Stimulated activated CD4-positive, alpha-beta T cell treated with anti-CD3 and anti-CD28 coated beads, Interleukin-4, amount 100 ng/mL, for 24 hours (primary cell): Measurements from ENCODE around the gene UBE3B.
"Not testable (repeated sequence)": the region's sequence is repeated elsewhere in the genome, so short reads cannot be mapped to it uniquely, and the experiment has no call there.

Source experiments
- DNase-seq: peaks from one replicate; pipeline ENCODE4 v3.0.0-alpha.2; 2020

Gene UBE3B

DNA sequence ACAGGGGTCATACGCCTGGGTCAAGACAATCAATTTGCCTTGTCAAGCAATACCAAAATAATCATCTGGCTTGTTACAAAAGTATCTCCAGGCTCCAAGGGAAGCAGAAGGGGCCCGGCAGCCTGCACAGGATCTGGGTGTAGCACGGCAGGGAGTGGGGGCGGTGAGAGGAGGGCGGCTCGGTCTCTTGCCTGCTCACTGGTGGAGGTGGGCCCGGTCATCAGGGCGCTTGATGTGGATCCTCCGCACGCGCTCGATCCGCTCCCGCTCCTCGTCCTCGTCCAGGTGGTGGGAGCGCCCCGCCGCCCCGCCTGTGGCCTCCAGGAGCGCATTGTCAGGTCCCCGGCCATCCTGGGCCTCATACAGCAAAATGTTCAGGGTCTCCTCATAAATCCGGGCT is 26.0 kb upstream of the UBE3B start:
- DNase-seq: no peak

DNA sequence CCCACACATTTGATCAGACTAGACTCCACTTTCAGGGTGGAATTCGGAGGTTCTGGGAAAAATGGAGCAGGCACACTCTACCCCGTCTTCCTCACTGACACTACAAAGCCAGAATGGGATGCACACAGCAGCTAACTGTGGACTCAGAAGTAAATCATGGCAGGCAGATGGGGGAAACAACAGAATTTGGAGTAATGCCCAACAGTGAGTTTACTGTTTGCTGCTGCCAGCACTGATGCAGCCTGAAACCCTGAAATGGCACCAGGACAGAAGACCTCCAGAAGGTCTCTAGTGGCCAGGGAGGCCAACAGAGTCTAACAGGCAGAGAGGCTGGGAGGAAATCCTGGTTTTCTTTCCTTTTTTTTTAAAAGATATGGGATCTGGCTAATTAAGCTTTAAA is 24.9 kb upstream of the UBE3B start:
- DNase-seq: no peak

DNA sequence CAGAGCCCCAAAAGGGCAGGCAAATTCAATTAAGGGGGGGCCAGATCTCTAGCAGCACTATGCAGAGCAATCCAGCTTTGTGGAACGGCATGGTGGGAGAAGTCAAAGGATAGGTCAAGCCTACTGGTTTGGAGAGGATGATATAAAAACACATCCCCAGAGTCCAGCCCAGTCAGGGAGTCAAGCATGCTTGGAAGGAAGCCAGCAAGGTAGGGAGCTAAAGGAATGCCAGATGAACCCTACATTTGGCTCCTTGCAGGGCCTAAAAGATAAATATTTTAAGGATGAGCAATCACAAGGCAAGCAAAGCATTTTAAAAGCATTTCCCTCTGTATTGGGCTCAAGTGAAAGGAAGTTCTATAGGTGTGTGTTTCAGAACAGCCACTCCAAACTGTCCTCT is 21.7 kb upstream of the UBE3B start:
- DNase-seq: no peak

DNA sequence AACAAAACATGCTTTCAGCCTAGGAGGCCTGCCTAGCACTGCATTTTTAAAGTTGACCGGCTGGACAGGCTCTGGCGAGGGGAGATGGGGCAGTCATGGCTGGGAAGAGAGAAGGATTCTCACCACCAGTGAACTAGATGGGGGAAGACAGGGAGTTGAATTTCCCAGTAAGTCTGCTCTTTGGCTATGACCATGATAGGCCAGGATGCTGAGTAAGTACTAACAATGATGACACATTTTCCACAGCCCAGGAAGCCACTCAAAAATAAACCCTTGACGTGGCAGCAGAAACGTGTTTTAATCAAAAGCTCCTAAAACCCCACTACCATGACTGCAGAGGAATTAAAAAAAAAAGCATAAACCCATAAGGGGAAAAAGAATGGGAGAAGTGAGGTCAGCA is 19.3 kb upstream of the UBE3B start:
- no peak for DNase-seq

DNA sequence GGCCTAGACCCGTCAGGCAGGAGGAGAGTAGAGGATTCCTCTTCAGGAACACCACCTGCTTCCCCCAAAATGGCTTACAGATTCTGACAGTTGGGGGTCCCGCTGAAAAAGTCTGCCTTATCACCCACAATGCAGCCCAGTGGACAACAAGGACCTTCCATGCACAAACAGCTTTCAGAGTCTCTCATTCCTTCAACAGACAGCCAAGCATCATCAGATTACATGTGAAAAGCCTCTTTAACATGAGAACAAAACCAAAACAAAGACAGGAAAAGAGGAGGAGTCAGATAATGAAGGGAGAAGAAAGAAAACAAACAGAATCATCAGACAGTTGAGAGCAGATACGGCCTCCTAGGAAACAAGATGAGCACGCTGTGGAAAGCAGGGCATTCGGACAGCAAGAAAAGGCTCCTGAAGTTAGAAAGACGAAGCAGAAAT is 18.6 kb upstream of the UBE3B start:
- DNase-seq: no peak

DNA sequence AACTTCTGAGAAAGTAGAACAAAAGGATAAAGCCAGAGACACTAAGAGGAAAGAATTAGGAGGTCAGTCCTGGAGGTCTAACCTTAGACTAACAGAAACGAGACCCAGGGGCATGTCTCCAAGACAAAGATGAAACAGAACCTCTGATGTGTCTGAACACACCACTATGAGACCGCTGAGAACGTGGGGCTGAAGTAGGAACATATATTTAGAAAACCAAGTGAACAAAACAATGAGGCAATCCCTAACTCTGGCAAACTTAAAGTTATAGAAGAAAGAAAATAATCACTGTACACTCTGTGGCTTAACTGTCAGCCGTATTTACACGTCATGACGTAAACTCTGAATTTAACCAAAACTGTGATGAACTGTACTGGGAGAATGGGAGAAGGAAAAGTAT is 18.2 kb upstream of the UBE3B start:
- no peak for DNase-seq

DNA sequence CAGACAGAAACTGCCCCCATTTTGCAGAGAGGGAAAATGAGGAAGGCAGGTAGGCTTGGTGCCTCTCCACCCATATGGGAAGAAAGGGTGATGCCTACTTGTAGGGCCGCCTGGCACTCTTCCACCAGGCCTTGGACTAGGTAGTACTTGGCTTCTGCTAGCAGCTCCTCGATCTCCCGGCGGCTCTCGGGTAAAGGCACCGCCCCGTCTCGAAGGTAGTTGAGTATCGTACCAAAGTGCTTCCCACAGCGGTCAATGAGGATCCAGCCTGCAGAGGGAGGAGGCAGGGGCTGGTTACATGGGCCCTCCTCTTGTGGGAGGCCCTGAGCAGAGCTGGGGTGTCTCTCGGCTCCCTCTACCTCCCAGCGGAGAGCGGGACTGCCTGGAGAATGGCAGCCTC is 16.9 kb upstream of the UBE3B start:
- DNase-seq: no peak

DNA sequence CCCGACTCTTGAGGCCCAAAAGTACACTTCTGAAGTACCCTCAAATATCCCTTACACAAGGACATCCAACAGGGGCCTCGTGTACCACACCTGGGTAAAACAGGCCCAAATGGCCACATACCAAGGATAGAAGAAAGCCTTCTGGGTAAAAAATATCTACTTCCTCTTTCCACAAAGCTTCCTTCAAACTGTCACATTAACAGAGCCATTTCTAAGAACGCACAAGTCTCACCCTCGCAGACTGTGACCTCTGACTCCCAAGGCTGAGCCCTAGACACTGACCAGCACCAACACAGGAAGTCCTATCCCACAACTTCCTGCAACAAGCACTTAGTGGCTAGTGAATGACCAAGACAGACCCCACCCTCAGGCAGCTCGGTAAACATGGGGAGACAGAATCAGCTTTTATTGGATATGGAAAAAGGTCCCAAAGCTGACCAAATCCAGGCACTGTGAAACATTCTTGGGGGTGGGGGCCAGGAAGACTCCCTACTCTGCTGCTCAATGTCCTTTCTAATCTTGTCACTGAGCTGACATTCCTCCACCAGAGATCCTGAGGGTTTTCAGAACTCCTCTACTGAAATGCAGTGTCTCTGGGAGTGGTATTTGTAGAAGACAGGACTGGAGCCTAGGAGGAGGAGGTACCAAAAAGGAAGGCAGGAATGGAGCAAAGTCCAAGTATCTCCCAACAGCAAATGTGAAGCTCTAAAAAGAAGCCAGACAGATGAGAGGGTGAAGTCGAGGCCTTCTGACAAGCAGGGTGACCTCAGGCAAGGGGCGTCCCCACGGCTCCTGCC is 16.2 kb upstream of the UBE3B start:
- no peak for DNase-seq

DNA sequence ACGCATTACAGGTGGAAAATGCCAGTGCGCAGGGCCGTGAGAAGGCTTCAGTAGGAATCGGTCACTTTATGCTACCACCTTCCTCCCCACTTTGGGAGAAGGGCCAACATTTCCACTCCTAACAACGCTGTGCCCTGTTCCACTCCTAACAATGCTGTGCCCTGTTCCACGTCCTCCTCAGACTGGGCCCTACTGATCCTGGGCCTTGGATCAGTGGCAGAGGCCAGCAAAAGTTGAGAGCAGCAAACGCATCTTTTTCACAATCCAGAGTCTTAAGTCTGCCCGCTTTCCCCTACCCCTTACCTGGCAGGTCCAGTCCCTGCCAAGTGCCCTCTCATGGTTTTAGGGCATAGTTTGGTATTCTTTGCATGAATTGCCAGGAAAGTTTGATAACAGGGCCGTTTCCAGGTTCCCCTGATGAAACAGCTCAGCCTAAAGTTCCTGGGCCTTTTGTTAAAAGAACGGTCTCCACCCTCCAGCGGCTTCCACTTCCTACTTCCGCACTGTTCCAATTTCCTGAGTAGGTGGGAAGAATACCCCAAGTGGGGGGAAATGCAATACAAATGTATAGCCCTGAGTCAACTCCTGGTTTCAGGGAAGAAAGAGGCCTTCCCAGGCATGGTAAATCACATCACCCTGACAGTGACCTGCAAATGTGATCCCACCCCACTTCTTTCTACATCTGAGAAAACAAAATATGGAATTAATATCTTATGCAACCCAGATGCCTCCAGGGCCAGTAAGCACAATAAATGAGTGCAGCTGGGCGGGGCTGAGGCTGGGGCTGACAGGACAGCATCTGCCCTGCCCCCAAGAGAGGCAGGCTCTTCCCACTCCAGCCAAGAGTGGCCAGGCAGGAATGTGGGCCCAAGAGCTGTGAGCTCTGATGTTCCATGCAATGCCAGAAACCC is 15.3 kb upstream of the UBE3B start:
- DNase-seq: no peak

DNA sequence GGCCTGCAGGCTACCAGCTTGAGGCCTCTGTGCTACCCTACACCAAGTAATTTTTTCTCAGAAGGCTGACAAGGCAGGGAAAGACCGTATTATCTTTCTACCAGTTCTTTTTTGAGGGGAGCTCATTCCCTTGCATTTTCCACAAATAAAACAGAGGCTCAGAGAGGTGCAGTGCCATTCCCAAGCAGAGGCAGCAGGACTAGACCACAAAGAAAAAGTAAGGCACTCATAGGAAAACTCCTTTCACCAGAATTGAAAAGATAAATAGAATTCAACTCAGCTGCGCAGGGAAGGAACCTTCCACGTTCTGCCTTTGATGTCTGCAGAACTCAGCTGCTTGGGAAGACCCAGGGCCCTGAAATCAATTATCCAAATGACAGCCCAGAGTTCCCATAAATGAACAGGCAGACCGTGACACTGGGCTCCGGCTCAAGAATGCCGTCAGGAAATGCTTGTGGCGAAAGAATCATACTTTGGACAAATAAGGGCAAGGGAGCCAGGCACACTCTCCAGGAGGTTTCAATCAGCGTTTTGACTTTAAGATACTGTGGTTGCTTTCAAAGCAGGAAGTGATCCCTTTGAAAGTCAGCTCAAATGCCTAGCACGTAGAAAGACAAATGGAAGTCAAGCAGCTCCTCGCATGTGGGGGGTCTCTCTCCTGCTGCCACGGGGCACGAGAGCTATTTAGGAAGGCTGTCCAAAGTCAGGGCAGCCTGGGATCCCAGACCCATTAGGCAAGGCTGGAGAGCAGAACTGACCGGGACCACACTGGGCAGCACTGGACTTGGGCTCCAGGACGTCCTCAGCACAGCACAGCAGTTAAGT is 14.4 kb upstream of the UBE3B start:
- no peak for DNase-seq

DNA sequence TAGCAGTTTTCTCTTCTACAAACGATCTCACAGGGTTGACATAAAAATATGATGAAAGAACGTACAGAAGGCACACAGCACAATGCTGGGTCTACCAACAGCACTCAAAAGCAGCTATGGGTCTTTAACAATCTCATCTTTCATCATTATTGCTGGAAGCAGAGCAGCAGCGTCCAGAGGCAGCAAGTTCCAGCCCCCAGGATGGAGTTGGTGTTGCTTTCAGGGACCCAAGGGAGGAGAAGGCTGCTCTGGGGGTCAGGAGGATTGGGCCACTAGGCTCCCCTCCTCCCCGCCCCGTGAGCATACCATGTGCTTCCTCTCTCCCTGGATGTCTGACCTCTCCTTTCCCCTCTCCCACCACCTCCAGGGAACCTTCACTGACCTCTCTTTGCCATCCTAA is 13.7 kb upstream of the UBE3B start:
- DNase-seq: no peak

DNA sequence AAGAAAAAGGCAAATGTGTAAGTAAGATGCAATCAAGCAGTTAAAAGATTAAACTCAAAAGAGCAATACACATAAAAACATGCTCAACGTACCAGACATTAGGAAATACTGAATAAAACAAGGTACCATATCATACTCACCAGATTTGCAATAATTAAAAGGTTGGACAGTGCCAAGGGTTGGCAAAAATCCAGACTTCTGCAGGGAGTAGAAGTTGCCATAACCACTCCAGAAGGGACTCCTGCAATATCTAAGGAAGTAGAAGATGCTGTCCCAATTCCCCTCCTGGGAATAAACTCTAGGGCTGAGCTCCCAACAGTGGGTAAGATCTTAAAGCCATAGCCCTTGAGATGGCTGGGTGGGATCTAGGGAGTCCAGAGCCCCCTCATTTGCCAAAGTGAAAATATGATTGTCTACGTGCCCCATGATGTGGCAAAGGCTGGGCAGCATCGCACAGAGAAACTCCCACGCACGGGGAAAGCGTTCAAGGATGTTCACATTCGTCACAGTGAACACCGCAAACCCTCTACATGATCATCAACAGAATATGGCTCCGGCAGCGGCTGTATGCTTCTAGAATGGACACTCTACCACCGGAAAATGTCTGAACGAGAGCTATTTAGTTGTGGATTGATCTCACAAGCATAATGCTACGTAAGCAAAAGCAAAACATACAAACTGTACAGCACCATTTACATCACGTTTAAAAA is 12.6 kb upstream of the UBE3B start:
- DNase-seq: no peak

DNA sequence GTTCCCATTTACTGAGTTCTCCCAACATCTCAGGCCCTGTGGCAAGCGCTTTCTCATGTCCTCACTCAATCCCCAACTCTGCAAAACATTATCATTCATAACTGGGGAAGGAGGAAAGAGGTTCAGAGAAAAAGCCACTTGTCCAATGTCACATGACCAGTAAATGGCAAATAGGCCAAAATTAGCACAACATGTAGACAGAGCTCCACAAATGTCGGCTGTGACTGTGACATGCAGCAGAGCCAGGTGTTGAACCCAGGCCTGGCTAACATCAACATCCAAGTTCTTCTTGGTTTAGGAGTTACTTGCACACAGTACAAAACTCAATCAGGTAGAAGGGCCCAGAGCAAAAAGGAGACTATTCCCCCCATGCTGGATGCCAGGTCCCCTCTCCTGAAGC is 11.1 kb upstream of the UBE3B start:
- no peak for DNase-seq

DNA sequence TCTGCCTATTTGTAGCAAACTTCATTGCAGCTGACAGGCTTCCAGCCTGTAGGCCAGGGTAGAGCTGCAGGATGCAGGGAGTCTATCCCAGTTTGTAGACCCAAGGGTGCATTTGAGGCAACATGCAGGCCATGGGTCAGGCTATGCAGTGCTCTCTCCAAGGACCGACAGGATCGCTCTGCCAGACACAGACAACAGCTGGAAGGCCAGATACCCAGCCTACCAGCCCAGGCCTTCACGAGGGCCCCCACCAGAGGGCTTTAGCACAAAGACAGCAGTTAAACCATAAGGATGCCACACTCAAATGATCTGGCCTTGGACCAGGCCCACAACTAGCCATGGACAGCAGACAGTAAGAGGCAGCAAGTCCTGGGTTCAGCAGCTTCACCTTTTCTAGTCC is 10.6 kb upstream of the UBE3B start:
- DNase-seq: no peak

DNA sequence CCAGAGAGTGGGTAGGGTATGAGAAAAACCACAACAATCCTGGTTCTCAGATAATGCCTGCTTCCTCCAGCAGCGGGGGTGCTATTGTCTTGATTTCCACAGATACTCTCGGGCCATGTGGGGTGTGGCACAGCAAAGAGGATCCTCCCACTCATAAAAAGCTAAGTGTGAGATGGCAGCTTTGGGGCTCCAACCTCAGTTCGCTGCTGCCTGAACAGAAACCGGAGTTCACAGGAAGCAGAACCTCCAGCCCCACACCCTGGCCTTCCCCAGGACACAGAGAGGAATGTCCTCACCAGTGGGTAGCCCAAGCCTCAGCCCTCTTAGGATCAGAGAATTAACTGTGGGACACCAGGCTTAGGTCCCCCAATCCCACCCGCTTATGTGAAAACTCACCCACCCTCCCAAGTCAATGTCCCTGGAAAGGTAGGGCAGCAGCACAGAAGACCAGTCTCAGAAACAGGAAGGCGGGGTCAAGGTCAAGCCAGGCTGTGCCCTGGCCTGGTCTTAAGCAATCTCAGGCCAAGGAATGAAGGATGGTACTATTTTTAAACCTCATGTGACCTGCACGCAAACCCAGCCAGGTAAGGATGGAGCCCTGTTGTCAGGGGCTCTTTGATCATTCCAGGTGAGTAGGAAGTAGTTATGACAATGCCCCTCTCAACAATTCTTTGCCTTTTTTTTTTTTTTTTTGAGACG is 9.3 kb upstream of the UBE3B start:
- no peak for DNase-seq

DNA sequence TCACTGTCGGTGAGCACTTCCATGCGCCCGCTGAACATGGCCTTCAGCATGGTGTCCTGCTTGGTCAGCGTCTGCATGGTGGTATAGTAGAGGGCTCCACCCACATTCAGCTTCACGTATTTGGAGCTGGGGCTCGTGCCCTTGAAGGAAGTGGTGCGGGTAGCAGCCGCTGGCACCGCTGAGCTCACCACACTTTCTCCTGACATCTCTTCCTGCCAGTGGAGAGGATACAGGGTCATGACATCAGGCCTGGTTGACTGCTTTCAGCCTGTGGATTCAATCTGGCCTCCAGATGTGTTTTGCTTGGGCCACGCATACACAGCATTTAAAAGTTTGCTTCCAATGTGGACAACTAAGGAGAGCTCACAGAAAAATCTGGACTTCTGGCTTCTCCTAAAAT is 7.9 kb upstream of the UBE3B start:
- DNase-seq: no peak

DNA sequence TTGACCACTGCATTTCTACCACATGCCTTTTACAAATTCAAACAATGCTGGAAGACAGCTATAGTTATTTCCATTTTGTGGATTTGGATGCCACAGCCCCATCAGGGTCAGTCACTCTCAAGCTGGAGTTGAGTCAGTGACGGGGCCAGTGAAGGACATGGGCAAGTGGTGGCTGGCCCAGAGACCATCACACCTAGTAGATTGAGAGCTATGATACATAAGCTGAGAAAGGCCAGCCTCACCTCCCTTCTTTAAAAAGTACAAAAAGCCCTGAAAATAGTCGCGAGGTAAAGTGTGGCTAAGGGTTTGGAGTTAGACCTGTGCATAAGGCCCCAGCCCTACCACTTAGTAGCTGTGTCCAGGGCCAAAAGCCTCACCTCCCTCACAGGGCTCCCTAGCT is 4.4 kb upstream of the UBE3B start:
- no peak for DNase-seq

DNA sequence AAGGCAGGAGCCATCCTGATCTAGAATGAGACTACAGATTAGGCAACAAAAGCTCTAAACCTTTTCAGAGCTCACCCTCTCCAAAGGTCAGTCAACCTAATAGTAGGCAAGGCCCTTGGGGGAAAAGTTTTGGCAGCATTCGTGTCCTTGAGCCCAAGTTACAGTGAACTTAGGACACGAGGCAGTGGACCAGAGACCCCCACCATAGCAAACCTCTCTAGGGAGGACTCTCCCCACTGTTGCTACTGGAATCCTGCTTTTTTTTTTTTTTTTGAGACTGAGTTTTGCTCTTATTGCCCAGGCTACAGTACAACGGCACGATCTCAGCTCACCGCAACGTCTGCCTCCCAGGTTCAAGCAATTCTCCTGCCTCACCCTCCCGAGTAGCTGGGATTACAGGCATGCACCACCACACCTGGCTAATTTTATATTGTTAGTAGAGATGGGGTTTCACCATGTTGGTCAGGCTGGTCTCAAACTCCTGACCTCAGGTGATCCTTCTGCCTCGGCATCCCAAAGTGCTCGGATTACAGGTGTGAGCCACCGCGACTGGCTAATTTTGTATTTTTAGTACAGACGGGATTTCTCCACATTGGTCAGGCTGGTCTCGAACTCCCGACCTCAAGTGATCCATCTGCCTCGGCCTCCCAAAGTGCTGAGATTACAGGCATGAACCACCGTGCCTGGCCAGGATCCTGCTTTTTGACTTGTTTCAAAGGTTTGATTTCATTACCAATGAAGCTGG is 3.7 kb upstream of the UBE3B start:
- DNase-seq: not testable (repeated sequence)

DNA sequence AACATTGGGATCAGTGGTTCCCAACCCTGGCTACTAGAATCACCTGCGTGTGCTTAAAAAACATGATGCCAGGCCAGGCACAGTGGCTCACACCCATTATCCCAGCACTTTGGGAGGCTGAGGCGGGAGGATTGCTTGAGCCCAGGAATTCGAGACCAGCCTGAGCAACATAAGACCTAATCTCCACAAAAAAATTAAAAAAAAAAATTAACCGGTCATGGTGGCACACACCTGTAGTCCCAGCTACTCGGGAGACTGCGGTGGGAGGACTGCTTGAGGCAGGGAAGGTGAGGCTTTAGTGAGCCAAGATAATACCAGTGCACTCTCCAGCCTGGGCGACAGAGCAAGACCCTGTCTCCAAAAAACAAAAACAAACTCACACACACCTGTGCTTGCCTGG is 2.3 kb upstream of the UBE3B start:
- no peak for DNase-seq

DNA sequence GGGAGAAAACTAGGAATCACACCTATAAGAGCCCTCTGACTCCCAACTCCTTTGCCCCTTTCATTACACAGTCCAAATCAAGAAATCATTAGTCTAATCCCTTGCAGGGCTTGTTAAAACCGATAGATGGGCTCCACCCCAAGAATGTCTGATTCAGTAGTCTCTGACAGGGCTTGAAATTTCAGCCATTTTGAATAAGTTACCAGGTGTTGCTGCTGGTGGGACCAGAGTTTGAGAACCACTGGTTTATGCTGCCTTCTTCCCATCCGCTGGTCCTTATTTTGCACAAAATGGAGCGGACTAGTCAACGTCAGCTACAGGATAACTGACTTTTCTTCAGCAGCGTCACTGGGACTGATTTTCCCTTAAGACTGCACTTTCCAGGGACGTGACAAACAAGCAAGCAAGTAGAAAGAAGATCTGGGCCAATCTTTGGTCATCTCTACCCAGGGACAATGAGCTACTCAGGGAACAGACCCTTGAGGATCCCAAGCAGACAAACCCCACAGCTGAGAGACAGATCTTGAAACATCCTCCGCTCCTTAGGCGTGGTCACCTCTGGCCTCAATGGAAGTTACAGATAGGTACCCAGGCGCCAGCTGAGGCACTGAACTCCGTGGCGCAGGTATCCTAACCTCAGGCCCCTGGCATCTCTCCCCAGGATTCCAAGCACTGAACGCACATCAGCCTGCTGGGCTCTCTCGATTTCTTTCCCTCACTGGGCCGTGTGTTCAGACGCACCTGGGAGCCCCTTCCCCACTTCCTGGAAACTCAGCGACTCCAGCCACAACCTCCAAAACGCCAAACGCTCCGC is 1.2 kb upstream of the UBE3B start:
- DNase-seq: no peak
